HFF-Myc (cell line): ENCODE measurements around the gene AICDA.
"Not testable (repeated sequence)": the region's sequence is repeated elsewhere in the genome, so short reads cannot be mapped to it uniquely, and the experiment has no call there.

Source experiments
- DNase-seq: peaks from one replicate; pipeline ENCODE4 v3.0.0-alpha.2; 2011; ENCODE audit warnings: low read depth; ENCODE audit errors: extremely low read depth
- H3K4me3 ChIP-seq: replicated peaks from 2 replicates; pipeline ENCODE4 v1.5.1; 2011; ENCODE audit warnings: low read depth, mild to moderate bottlenecking, control low read depth, low read length
- CTCF ChIP-seq: IDR thresholded peaks from 2 replicates; pipeline ENCODE4 v1.5.1; 2012; ENCODE audit warnings: mild to moderate bottlenecking, low read depth, low read length, control low read depth; ENCODE audit errors: missing control alignments

AICDA gene

GRCh38 chr12:8644345-8645248 lies 31.9 kb upstream of the AICDA start:
- H3K4me3 ChIP-seq = no peak overlapping the region
- TF ChIP-seq CTCF = no peak
- no peak for DNase-seq

DNA sequence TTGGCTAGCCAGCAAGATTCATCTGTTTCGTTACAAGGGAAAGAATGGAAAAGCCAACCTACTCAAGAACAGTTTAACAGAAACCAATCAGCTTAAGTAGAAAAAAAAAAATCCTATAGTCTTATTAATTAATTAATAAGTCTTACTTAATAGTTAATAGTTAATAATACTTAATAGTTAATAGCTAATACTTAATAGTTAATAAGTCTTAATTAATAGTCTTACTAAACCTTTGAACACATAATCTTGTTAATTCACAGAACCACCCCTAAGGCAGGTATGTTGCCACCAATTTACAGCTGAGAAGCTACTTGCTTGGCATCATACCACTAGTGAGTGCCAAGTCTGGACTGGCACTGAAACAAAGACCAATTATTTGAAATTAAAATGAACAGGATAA lies 30.1 kb upstream of the AICDA start:
- no peak for DNase-seq
- TF ChIP-seq CTCF = no peak
- no peak overlapping the region for H3K4me3 ChIP-seq

DNA sequence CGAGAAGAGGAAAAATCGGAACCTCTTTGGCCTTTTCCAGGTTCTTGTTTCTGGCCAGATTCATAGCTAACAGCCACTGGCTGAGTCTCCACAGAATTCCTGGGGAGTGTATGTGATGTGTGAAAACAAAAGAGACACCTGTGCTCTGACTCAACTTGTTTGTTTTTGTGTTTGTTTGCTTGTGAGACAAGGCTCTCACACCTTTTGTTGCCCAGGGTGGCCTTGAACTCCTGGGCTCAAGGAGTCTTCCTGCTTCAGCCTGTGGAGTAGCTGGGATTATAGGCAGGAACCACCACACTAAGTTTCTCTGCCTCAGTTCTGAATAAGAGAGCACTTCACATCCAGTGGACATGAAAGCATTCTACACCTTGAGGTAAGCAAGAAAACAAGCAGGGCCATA lies 27.3 kb upstream of the AICDA start:
- DNase-seq = no peak
- H3K4me3 ChIP-seq = no peak overlapping the region
- no peak for TF ChIP-seq CTCF

- no peak for DNase-seq
- no peak overlapping the region for H3K4me3 ChIP-seq
Measured at GRCh38 chr12:8638951-8639350, 26.3 kb upstream of the AICDA start.

DNA sequence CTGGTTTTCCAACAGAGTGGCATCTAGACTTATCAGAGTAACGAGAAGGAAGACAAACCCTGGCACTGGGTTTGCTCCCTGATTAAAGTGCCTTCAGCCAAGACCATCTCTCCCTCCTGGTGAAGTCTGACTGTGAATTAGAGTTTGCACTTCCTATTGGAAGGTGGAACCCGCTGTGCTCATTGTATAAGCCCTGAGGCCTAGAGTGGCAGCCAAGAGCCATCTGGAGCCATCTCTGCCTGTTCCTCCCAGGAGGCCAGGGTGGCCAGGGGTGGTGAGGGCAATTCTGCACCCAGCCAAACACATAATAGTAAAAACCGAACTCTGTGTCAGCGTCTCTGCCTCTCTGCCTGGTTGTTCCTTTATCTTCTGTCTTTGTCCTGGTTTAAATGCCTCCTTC lies 25.0 kb upstream of the AICDA start:
- no peak overlapping the region for H3K4me3 ChIP-seq

More at GRCh38 chr12:8638951-8639350, 26.3 kb upstream of the AICDA start:
- no peak for TF ChIP-seq CTCF

GRCh38 chr12:8637244-8637643 lies 24.6 kb upstream of the AICDA start:
- no peak for DNase-seq
- no peak overlapping the region for H3K4me3 ChIP-seq
- TF ChIP-seq CTCF = no peak

More for the DNA sequence above, 25.0 kb upstream of the AICDA start:
- TF ChIP-seq CTCF = no peak
- no peak for DNase-seq

DNA sequence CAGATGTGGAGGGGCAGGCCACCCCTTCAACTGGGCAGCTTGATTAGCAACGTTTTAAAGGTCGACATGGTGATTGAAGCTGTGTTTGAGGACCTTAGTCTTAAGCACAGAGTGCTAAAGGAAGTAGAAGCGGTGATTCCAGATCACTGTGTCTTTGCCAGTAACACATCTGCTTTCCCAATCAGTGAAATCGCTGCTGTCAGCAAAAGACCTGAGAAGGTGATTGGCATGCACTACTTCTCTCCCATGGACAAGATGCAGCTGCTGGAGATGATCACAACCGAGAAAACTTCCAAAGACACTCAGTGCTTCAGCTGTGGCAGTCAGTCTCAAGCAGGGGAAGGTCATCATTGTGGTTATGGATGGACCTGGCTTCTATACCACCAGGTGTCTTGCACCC lies 23.9 kb upstream of the AICDA start:
- DNase-seq = no peak
- TF ChIP-seq CTCF = no peak

DNA sequence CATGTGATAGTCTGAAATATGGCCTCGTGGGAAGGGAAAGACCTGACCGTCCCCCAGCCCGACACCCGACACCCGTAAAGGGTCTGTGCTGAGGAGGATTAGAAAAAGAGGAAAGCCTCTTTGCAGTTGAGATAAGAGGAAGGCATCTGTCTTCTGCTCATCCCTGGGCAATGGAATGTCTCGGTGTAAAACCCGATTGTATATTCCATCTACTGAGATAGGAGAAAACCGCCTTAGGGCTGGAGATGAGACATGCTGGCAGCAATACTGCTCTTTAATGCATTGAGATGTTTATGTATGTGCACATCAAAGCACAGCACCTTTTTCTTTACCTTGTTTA lies 23.3 kb upstream of the AICDA start:
- DNase-seq, H3K4me3 ChIP-seq: not testable (repeated sequence)

More for the DNA sequence above, 23.9 kb upstream of the AICDA start:
- H3K4me3 ChIP-seq = no peak overlapping the region

GRCh38 chr12:8635342-8636006 lies 22.8 kb upstream of the AICDA start:
- H3K4me3 ChIP-seq, DNase-seq: not testable (repeated sequence)
